ENCODE results near the gene BTNL2.

DNA sequence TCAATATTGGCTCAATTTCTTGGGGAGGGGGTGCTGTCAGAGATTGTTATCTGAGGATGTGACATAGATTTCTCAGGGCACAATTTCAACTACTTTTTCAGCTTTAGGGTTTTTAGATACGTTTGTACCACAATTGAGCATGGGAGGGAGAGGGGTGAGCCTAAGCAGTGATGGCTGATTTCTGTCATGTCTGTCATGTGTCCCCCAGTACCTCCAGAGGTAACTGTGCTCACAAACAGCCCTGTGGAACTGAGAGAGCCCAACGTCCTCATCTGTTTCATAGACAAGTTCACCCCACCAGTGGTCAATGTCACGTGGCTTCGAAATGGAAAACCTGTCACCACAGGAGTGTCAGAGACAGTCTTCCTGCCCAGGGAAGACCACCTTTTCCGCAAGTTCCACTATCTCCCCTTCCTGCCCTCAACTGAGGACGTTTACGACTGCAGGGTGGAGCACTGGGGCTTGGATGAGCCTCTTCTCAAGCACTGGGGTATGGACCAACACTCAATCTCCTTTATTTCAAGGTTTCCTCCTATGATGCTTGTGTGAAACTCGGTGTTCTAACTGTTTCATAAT is 36.1 kb upstream of the BTNL2 start:
- TF ChIP-seq, protein P1, sequence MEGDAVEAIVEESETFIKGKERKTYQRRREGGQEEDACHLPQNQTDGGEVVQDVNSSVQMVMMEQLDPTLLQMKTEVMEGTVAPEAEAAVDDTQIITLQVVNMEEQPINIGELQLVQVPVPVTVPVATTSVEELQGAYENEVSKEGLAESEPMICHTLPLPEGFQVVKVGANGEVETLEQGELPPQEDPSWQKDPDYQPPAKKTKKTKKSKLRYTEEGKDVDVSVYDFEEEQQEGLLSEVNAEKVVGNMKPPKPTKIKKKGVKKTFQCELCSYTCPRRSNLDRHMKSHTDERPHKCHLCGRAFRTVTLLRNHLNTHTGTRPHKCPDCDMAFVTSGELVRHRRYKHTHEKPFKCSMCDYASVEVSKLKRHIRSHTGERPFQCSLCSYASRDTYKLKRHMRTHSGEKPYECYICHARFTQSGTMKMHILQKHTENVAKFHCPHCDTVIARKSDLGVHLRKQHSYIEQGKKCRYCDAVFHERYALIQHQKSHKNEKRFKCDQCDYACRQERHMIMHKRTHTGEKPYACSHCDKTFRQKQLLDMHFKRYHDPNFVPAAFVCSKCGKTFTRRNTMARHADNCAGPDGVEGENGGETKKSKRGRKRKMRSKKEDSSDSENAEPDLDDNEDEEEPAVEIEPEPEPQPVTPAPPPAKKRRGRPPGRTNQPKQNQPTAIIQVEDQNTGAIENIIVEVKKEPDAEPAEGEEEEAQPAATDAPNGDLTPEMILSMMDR (IDR thresholded peaks at IDR 0.05; ENCODE audit: borderline replicate concordance, extremely low read depth, low read length, poor library complexity, severe bottlenecking), result no peak
- no peak for TF ChIP-seq EZH2 (IDR thresholded peaks at IDR 0.05; ENCODE audit: borderline replicate concordance, low read depth, low read length, severe bottlenecking)
